ENCODE measurements around the gene GRM8.

The GRM8 gene

DNA sequence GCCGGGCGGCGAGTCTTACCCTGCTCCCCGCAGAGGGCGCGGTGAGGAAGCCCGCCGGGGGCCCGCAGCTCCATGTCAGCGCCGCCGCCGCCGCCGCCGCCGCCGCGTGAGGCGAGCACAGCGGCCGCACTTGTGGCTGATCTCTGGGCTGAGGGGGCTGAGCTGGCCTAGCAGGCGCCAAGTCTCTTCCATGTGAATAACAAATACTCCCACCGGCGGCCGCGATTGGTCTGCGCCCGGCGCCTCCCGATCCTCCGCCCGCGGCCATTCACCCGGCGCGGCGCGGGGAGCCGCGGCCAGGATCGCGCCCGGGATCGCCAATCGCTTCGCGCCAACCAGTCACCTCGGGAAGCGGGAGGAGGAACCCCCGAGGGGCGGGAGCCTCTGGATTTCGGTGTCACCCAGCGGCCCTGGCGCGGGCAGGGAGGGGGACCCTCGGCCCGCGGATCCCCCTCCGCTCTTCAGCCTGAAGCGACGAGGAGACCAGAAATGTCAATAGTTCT lies at the start of gene GRM8:
GRM8 (minus strand) TSS at position 164 of the 503 bp plus-strand sequence.
- peak; percentile 12 for DNase-seq (ENCODE audit: low spot score)

- no peak for DNase-seq (ENCODE audit: low spot score)
These were observed 38.1 kb upstream of the GRM8 start for GRCh38 chr7:127290801-127291361.

DNA sequence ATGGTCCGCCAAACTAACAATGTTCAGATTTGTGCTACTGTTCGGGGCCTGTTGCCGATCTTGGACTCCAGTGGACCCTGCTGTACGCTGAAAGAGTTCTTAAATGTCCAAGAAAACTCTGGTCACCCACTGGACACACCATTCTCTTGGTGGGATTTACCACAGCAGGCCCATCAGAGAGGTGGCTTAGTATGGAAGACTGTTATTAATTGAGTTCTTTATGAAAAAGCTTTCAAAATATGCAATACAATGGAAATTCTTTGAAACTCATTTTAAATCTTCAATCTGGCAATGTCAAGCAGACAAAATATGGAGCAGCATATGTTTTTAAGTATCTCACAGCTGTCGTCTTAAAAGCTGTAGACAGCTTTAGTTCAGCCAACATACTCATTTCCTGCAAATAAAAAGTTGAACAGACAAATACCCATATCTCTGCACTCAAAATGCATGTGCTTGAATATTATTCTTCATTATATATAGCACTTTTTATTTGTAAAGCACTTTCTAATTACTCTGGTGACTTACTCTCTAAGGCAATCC lies 37.4 kb upstream of the GRM8 start:
- no peak for DNase-seq (ENCODE audit: low spot score)

GRCh38 chr7:127287133-127287532 lies 34.4 kb upstream of the GRM8 start:
- DNase-seq (ENCODE audit: low spot score): no peak

- DNase-seq (ENCODE audit: low spot score): no peak
These were observed 17.4 kb upstream of the GRM8 start for GRCh38 chr7:127270093-127270492.

DNA sequence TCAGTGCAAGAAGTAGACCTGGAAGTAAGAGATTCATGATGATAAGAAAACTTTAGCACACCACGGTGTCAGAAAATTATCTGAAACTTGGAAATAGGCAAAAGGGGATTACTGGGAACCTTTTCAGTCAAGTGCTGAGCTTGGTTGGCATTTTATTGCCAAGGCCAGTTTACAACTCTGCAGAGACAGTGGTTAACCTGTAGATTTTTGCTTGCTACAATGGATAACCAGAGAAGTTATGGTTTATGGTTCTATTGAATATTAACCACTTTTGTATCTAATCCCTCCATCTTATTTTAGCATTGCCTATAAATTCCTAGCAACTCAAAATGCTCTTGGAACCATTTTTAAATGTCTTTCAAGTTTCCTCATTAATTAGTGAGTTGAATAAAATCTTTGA lies 13.3 kb upstream of the GRM8 start:
- DNase-seq (ENCODE audit: low spot score): no peak

DNA sequence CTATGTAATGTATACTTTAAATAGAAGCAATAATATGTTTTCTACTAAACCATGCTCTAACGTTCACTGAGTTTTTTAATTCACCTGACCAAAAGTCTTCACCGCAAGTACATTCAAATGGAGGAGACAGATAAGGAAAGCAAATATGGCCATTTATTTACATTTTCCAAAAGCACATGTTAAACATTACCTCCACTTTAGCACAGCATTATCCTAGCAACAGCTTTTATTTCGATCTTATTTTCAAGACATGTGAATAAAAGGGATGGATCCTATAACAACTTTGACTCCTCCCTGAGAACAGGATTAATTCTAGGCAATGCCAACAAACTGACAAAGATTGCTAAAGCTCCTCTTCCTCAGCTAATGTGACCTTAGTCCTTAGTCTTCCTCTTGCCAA lies 11.5 kb upstream of the GRM8 start:
- no peak for DNase-seq (ENCODE audit: low spot score)

DNA sequence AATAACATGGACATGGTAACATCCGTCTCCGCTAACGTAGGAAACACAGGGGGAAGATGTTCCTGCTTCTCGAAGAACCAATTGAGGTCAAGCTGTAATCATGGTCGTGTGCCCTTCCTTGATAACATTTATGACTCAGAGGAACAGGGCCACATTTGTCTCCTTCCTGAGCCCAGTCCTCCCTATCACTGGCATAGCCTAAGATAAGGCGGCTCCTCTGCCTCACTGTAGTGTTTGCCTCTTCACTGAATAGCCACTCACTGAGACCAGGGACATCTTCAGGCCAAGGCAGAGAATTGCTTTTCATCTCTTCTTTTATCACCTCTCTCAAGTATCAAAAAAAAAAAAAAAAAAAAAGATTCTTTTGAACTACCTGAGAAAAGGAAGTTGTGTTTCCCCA lies 5.4 kb upstream of the GRM8 start:
- no peak for DNase-seq (ENCODE audit: low spot score)

- DNase-seq (ENCODE audit: low spot score): no peak
These were observed 4.3 kb upstream of the GRM8 start for GRCh38 chr7:127257086-127257485.

- DNase-seq (ENCODE audit: low spot score): no peak
These were observed 3.4 kb upstream of the GRM8 start for GRCh38 chr7:127256041-127256725.

DNA sequence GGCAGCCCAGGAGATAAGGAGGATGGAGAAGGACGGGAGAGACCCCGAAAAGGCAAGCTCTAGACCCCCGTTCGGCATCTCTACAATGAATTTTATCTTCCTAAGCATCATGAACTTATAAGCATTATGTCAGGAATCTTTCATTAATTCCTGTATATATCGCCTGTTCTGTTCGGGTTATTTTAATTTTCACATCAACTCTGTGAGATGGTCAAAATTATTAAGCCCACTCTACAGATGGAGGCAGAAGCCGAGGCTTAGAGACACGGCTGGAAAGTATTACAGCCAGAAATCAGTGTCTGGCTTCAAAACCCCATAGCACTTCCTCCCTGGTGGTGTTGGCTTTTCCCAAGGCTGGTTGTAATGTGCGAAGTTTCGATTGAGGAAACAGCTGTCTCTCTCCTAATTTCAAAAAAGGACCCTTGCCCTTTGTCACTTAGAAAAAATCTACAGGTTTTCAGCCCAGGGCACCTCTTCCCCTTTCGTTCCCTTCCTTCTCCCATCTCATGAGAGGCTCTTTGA lies 1.5 kb upstream of the GRM8 start:
- DNase-seq (ENCODE audit: low spot score): no peak

DNA sequence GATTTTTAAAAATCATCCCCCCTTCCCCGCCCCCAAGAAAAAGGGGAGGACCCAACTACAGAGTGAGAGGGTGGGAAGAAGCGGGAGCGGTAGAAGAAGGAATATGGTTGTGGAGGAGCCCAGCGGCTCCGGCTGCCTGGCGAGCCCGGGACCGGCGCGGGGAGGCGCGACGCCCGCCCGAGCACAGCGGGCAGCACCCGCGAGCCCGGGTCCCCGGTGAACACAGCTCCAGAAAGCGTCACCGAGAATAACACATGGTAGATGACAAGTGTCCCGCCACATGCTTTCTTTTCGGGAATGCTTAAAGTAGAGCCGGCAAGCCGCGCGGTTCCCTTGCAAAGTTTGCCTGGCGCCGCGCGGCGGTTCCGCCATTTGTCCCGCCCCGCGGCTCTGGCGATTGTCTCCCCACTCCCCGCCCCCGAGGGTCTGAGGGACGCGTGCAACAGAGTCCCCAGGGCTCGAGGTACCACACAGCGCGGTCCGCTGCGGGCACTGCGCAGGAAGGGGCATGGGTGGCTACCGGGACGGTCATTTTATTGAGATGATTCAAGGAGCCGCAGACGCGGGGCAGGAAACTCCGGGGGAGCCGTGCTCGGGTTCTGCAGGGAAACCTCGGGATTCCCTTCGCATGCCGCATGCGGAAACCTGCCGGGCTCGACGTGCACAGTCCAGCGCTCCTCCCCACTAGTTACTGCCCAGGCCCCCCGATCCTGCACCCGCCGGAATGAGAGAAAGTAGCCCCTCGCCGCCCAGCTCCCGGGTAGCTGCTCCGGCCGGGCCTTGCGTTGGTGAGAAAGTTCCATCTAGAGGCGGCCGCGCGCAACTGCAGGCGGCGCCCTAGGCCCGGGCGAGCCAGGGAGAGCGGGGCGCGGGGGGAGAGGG lies 781 bp upstream of the GRM8 start:
- DNase-seq (ENCODE audit: low spot score): peak; percentile 57

- DNase-seq (ENCODE audit: low spot score): no peak
These were observed 396 bp downstream of the GRM8 start for GRCh38 chr7:127252377-127252713.

- no peak for DNase-seq (ENCODE audit: low spot score)
These were observed 1.0 kb downstream of the GRM8 start for GRCh38 chr7:127251465-127252376.

GRCh38 chr7:127251036-127251464 lies 1.7 kb downstream of the GRM8 start:
- DNase-seq (ENCODE audit: low spot score): no peak

DNA sequence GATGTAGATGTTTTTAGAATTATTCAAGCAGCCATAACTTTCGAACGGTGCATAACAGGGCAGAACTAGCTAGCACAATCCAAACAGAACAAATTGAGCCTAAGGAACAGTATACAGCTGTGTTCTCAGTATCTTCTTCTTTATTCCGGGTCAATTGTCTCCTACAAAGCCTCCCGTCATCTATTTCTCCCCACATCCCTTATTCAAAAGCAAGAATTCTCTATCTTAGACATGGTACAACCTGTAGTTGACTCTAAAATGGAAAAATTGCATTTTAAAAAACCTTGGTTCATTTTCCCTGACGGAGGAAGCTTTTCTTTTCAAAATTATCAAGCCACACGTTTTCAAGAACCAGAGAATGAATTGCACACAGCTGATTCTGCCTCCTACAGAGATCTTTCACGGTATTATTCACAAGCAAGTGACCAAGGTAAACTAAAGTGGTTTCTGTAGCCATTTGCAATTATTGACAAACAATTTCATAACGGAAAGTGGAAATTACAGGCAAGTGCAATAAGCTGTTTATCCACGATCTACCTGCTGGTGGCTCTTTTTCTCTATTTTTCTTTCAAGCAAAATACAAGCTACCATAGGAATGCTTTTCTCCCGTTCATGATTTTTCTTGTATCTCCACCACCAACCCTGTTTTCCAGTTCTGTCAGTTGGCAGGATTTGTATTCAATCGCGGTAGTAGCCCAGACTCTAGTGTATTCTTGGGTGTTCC lies 2.3 kb downstream of the GRM8 start:
- no peak for DNase-seq (ENCODE audit: low spot score)

GRCh38 chr7:127245607-127246006 lies 7.1 kb downstream of the GRM8 start:
- DNase-seq (ENCODE audit: low spot score): no peak

DNA sequence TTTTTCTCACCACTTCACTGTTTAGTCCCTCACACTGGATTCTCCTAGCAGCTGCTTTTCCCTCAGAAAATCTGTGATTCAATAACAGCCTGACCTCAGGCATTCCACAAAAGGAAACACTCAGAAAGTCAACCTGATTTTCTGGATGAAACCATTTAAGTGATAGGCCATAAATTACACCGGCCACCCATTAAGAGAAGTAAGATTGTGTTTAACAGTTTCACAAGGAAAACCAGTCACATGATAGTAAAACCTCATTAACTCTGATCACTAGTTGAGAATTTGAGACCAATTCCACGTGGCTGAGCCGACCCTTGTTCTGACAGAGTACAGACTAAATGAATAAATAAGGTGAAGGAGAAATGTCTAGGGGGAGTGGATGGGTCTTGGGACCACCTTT lies 7.7 kb downstream of the GRM8 start:
- no peak for DNase-seq (ENCODE audit: low spot score)

GRCh38 chr7:127239814-127240213 lies 12.9 kb downstream of the GRM8 start:
- DNase-seq (ENCODE audit: low spot score): no peak

GRCh38 chr7:127233630-127234029 lies 19.1 kb downstream of the GRM8 start:
- no peak for DNase-seq (ENCODE audit: low spot score)

DNA sequence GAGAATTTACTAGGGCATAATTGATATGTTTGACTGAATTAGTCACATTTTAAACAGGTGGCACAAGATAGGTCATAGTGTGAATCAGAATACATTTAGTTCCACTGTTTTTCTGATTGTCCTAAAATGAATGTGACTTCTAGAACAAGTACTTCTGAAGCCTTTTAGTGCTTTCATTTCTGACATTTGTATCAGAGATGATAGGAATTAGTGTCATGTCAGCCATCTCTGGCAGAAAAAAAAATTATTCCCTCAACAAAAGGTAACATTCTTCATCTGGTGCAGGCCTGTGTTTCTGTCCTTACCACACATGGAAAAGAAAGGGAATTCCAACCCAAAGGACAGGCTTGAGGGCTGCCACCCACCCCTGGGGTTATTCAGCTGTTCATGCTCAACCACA lies 21.3 kb downstream of the GRM8 start:
- no peak for DNase-seq (ENCODE audit: low spot score)

All from pons (tissue), 1 donor.